Head of caudate nucleus (tissue), 42 donors: ENCODE results near the gene STARD8.
A peak's percentile ranks its signal among the peaks of the same experiment; 100 is the strongest.
"Not testable (repeated sequence)": the region's sequence is repeated elsewhere in the genome, so short reads cannot be mapped to it uniquely, and the experiment has no call there.

Source experiments
- DNase-seq, 42 donors: peaks; one replicate each; pipeline versions ENCODE4 v3.0.0 to v3.0.0-alpha.2; 2020 to 2021; ENCODE audit warnings: mixed read lengths in 7 of 42
- intact Hi-C: fragments of 100-400 bp; cut with DNase I; formaldehyde crosslinking; loops from one replicate; pipeline ENCODE4 v1.15.0; 2022

Gene STARD8, protein sequence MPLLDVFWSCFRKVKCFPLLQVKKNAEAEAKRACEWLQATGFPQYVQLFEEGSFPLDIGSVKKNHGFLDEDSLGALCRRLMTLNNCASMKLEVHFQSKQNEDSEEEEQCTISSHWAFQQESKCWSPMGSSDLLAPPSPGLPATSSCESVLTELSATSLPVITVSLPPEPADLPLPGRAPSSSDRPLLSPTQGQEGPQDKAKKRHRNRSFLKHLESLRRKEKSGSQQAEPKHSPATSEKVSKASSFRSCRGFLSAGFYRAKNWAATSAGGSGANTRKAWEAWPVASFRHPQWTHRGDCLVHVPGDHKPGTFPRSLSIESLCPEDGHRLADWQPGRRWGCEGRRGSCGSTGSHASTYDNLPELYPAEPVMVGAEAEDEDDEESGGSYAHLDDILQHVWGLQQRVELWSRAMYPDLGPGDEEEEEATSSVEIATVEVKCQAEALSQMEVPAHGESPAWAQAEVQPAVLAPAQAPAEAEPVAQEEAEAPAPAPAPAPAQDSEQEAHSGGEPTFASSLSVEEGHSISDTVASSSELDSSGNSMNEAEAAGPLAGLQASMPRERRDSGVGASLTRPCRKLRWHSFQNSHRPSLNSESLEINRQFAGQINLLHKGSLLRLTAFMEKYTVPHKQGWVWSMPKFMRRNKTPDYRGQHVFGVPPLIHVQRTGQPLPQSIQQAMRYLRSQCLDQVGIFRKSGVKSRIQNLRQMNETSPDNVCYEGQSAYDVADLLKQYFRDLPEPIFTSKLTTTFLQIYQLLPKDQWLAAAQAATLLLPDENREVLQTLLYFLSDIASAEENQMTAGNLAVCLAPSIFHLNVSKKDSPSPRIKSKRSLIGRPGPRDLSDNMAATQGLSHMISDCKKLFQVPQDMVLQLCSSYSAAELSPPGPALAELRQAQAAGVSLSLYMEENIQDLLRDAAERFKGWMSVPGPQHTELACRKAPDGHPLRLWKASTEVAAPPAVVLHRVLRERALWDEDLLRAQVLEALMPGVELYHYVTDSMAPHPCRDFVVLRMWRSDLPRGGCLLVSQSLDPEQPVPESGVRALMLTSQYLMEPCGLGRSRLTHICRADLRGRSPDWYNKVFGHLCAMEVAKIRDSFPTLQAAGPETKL

DNA sequence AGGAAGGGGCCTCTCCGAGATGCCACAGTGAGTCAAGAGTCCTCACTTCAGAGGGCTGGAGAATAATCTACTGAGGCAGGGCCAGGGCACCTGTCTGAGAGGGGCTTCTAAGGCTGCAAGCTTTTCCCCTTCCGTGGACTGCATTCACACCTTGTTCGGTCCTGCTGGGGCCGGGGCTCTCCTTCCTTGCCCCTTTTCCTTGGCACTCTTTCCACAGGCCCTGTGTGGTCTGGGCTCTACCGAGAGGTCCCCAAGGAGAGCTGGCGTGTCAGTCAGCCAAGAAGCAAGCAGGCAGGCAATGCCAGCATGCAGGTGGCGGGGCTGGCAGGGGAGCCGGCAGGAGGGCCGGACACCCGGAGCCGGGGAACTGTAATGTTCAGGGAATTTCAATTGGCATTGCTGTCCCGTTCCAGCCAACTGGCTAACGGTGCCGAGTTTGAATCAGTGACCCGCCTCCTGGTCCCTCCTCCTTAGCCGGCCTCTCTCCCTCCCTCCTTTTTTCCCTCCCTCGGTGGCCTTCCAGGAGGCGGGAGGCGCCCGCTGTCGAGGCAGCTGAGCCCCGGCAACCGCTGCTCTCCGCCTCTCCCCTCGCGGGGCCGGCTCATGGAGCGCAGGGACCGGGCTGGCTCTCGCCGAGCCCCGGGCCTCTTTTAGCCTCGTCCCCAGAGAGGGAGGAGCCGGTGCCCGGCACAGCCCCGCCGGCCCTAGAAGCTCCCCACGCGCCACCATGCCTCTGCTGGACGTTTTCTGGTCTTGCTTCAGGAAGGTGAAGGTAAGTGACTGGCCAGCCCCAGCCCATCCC lies at the start of gene STARD8:
Gene STARD8, plus strand, starts transcription at position 511 of the 802 bp plus-strand sequence. Its CDS starts 217 bp downstream, at position 728.
- intact Hi-C loops, result no loop called here
- peak in 10 of 42 donors; percentile 4 to 42 (median 15) for DNase-seq

DNA sequence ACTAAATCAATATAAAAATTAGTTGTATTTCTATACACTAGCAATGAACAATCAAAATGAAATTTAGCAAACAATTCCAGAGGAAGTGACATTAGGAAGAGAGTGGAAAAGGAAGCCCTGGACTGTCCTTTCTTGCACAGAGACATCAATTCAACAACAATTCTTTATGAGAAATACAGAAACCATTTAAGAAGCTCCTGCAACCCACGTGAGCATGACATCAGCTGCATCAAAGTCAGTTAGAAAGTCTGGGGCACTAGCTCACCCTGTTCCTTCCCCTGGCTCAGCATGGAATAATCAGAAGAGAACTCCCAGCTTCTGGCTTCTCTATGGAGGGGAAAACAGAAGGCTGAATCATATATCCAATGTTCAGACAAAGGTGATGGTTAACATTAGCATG lies 48.6 kb upstream of the STARD8 start:
- intact Hi-C loops, result no loop called here

DNA sequence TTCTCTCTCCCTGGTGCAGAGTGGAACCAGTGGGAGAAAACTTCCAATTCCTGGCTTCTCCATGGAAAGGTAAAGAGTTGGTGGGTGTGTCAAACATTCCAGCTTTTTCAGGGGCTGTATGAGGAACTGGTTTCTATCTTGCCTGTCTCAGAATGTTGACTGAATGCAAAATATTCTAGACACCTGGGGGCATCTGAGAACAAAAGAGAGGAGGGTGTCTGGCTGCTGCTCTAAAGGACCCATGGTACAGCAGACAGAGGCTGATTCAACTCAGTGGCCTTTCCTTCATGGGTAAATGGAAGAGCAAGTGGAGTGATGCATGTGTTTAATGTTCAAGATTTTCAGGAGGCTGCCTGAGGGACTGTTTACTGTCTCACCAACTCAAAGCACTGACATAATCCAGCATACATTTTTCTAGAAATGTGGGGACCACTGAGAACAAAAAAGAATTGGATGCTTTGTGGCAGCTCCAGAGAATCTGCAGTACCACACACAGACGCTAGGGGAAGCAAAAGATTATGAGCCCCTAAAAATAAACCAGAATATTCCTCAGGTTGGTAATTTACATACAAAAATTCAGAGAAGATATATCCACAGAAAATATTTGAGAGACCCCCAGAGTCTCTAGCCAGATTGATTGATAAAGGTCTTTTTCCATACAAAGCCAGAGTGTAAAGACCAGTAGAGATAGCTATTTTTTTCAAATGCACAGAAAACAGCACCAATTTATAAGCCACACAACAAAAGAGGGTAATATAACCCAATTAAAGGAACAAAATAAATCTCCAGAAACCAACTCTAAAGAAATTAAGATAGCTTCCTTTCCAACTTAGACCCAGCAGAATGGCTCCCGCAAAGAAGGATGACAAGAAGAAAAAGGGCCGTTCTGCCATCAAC lies 48.0 kb upstream of the STARD8 start:
- intact Hi-C loops, result no loop called here
- DNase-seq, result no peak

More for the DNA sequence above, 48.6 kb upstream of the STARD8 start:
- no peak for DNase-seq

DNA sequence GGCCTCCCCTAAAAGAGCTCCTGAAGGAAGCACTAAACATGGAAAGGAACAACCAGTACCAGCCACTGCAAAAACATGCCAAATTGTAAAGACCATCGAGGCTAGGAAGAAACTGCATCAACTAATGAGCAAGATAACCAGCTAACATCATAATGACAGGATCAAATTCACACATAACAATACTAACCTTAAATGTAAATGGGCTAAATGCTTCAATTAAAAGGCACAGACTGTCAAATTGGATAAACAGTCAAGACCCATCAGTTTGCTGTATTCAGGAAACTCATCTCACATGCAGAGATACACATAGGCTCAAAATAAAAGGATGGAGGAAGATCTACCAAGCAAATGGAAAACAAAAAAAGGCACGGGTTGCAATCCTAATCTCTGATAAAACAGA lies 43.2 kb upstream of the STARD8 start:
- DNase-seq, intact Hi-C loops: not testable (repeated sequence)

DNA sequence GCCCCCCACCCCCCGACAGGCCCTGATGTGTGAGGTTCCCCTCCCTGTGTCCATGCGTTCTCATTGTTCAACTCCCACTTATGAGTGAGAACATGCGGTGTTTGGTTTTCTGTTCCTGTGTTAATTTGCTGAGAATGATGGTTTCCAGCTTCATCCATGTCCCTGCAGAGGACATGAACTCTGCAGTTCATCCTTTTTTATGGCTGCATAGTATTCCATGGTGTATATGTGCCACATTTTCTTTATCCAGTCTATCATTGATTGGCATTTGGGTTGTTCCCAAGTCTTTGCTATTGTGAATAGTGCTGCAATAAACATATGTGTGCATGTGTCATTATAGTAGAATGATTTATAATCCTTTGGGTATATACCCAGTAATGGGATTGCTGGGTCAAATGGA lies 32.7 kb upstream of the STARD8 start:
- DNase-seq, intact Hi-C loops: not testable (repeated sequence)

DNA sequence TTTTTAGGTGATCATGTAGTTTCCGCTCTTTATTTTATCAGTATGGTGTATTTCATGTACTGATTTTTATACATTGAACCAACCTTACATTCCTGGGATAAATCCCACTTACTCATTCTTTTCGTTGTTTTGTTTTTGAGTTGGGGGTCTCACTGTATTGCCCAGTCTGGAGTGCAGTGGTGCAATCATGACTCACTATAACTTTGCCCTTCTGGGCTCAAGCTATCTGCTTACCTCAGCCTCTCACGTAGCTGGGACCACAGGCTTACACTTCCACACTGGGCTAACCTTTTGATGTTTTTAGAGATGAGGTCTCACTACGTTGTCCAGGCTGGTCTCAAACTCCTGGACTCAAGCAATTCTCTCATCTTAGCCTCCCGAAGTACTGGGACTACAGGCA lies 19.5 kb upstream of the STARD8 start:
- intact Hi-C loops, result no loop called here
- DNase-seq, result no peak

DNA sequence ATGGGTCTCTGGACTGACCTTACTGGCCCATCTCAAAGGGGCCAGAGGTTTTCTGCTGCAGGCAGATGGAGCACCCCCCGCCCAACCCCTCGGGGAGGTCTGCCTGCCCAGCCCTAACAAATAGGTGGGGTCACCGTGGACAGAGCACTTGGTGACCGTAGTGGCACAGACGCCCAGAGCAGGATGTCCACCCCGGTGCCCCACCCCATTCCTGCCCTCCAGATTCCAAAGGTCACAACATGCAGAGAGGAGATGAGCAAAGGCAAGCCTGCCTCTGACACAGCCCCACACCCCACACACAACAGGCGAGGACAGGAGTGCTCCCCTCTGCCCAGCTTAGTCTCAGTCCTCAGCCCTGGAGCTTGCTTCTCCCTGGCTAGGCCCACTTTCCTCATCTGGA lies 17.5 kb upstream of the STARD8 start:
- DNase-seq, intact Hi-C loops: not testable (repeated sequence)

DNA sequence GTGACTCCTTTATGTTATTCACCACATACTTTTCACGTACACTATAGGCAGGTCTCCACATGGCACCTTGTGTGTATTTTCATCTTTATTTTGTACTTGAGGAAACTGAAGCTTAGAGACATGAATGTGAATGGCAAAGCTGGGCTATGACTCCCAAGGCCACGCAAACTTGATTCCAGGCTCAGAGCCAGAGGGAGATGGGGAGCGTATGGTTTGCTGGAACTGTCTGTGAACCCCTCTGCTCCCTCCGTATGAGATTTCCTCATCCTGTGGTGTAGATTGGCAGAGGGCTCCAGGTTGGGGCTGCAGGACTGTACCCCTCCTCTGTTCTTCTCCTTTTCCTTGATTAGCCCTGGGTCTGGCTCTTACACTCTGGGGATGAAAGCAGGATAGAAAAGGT lies 16.1 kb upstream of the STARD8 start:
- no peak for DNase-seq
- intact Hi-C loops, result no loop called here

DNA sequence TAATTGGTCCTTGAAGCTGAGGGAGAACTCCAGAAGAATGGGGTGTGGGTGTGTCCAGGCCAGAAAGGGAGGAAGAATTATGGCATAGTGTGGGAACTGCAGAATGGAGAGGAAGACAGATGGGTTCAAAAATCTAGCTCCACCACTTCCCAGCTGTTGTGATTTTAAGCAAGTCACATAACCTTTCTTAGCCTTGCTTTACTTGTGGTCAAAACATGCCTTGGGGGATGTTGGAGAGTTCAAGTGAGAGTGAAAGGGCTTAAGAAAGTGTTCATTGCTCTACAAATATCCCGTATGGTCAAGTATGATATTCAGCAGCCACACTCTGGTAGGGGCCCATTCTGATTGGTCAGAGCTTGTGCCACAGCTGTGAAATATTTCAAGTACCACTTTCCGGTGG lies 15.0 kb upstream of the STARD8 start:
- no peak for DNase-seq
- intact Hi-C loops, result no loop called here

DNA sequence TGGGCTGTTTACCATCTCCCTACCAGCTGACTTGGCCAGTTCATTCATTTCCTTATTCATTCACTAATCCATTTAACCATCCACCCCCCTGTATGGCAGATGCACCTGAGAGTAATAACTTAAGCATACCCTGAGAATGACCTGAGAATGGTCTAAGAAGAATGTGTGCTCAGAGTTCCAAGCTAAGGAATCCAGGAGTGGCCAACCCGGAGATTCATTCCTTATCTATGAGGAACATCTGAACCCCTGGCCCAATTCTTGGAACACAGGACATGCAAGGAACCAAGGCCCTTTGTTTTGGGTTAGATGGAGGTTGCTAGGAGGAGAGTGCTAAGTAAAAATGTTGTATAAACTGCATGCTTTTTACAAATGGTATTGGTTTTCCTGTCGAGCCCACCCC lies 13.5 kb upstream of the STARD8 start:
- intact Hi-C loops, result no loop called here
- DNase-seq, result no peak

DNA sequence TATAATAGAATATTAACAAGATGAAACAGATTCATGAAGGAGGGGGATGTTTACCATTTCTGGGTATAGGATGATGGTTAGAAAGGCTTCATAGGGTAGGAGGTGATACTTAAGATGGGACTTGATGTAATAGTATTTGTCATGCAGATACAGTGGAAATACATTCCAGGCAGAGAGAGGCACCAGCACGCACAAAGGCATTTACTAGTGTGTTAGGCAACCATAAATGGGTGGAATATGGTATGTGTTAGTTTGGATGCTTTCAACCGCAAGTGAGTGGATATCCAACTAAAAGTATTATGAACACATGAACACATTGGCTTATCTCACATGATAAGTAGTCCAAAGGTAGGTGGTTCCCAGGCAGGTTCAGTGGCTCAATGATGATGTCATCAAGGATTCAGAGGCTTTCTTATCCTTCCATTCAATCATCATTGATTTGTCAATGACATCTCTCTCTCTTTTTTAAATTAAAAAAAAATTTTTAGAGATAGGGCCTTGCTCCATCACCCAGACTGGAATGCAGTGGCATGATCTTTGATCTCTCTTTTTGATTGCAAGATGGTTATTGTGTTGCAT lies 12.7 kb upstream of the STARD8 start:
- DNase-seq, result no peak
- intact Hi-C loops, result no loop called here

DNA sequence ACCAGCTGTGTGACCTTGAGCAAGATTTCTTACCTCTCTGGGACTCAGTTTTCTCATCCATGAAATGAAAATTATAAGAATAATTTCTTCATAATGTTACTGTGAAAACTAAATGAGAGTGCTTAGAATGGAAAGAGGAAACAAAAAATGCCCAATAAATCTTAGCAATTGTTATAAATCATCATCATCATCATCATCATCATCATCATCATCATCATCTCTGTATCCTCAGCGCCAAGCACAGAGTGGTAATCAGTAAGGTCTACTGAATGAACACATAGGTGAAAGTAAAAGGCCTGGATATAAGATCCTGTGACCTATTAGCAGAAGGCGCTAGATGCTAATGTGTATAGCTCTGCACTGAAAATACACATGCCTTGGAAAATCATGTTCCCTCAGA lies 6.8 kb upstream of the STARD8 start:
- no peak for DNase-seq
- intact Hi-C loops, result no loop called here

DNA sequence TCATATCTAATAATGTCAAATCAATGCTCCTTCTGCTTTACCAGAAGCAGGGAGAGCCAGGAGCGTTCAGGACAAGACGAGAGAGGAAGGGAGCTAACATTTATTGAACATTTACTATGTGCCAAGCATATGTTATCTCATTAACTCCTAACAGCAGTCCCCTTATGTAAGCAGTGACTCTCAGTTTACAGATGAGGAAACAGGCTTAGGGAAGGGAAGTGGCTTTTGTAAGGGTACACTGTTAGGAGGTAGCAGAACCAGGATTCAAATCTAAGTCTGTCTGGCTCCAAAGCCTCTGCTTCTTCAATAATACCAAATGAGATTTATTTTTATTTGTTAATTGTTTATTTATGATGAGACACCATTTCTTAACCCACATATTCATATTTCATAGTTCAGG lies 2.6 kb upstream of the STARD8 start:
- DNase-seq, result no peak
- intact Hi-C loops, result no loop called here

DNA sequence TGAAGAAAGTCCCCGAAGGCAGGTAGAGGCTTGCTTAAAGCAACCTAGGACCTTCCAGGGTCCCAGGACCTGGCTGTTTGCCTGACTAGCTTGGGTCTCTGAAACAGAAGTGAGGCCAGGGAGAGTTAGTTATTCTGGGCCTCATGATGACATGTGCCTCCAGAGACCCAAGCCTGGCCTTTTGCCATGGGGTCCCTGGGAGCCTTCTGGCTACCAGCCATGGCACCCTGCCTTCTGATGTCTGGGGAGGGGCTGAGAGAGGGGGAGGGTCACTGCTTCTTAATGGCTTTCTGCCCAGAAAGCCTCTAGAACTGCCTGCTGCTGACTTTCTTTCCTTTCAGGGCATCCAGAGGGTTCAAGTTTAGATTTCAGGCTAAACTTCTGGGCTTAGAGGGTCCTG lies 1.0 kb upstream of the STARD8 start:
- intact Hi-C loops, result no loop called here
- no peak for DNase-seq

DNA sequence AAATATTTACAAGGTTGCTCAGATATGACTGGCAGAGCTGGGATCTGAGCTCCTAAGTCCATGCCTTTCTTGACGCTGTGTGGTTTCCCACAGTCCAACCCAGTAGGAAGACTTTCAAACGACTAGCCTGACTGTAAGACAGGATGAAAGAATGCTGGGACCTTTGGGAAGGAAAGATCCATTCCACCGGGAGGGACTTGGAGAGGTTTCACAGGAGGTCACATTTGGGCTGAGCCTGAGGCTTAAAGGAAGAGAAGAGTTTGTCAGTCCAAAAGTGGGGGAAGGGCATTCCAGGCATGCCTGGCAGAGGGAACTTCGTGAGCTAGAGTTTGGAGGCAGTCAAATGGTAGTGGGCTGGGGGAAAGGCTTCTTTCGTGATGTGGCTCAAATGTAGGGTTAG lies 1.5 kb downstream of the STARD8 start:
- DNase-seq, result no peak
- intact Hi-C loops, result no loop called here

DNA sequence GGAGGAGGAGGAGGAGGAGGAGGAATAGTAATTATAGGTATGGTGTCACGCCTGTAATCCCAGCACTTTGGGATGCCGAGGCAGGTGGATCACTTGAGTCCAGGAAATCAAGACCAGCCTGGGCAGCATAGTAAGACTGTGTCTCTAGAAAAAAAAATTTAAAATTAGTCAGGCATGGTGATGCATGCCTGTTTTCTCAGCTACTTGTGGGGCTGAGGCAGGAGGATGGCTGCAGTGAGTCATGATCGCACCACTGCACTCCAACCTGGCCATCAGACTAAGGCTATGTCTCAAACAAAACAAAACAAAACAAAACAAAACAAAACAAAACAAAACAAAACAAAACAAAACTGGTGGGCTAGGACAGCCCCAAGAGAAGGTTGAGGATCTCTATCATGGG lies 3.0 kb downstream of the STARD8 start:
- intact Hi-C loops, result no loop called here
- no peak for DNase-seq

DNA sequence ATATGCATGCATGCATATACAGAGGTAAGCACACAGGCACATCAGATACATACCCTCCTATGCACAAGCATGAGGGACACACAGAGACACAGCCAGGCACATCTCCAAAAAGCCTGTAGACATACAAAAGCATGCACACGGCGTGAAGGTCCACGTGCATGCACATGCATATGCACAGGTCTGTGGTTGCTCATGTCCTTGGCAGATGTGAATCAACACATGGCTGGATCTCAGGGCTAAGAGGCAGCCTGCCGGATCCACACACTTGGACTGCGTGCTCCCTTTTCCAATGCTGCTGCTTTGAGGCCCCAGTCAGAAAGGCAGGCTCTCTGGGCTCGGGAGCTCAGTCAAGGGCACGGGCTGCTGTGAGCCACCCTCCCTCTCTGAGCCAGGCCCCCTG lies 3.6 kb downstream of the STARD8 start:
- intact Hi-C loops, result no loop called here
- DNase-seq, result no peak
